NT2/D1 (cell line): ENCODE results near the gene CHID1.

Experiments used
- SUZ12 ChIP-seq: IDR thresholded peaks from 2 replicates; pipeline ENCODE4 v1.6.1; 2011; ENCODE audit not compliant: insufficient read length, insufficient read depth; ENCODE audit errors: extremely low read depth
- YY1 ChIP-seq: IDR thresholded peaks from 2 replicates; pipeline ENCODE4 v1.6.1; 2011; ENCODE audit not compliant: insufficient read length, insufficient read depth
- ZNF274 ChIP-seq: IDR thresholded peaks from 2 replicates; pipeline ENCODE4 v1.6.1; 2011; ENCODE audit warnings: mild to moderate bottlenecking, low read depth, low read length

GRCh38 chr11:910589-911030, at the start of gene CHID1:
- TF ChIP-seq ZNF274 (no peak), YY1 (no peak), SUZ12 (no peak)
